Cardiac muscle cell (in vitro differentiated cells and primary cell): Measurements from ENCODE around the gene NRAP. TPM values are rescaled to one million over a fixed set of nuclear protein-coding genes. Genes with fewer than 3 reads are reported as not detected.
A peak's percentile ranks its signal among the peaks of the same experiment; 100 is the strongest.

ENCODE experiments used
- DNase-seq, 2 donors: peaks; one replicate each; pipeline versions ENCODE4 v3.0.0 to v3.0.0-alpha.2; 2010 to 2017; ENCODE audit warnings: low read depth in 1 of 2, low spot score in 1 of 2
- H3K27ac ChIP-seq: fragments of 200-600 bp; sonication (generic); 2 replicates; pipeline ENCODE4 v1.5.1; 2016
- H3K27me3 ChIP-seq: fragments of 200-600 bp; sonication (generic); 2 replicates; pipeline ENCODE4 v1.6.0; 2016; ENCODE audit warnings: control low read depth
- H3K36me3 ChIP-seq: fragments of 200-600 bp; sonication (generic); 2 replicates; pipeline ENCODE4 v1.5.1; 2016; ENCODE audit warnings: control low read depth
- H3K4me1 ChIP-seq: fragments of 200-600 bp; sonication (generic); 2 replicates; pipeline ENCODE4 v1.8.1; 2017; ENCODE audit warnings: low read depth, mild to moderate bottlenecking, mixed run types
- H3K4me3 ChIP-seq: fragments of 200-600 bp; sonication (generic); 2 replicates; pipeline ENCODE4 v1.5.1; 2016; ENCODE audit warnings: mild to moderate bottlenecking
- H3K9me3 ChIP-seq: fragments of 200-600 bp; sonication (generic); 2 replicates; pipeline ENCODE4 v1.5.1; 2017; ENCODE audit warnings: low read depth, mild to moderate bottlenecking, control low read depth
- CTCF ChIP-seq: IDR thresholded peaks from 2 replicates; pipeline ENCODE4 v1.5.1; 2012; ENCODE audit warnings: low read depth, mild to moderate bottlenecking, low read length
- polyA plus RNA-seq: library from polyadenylated mRNA; unstranded; fragments of >200 nt; fragmentation: Nextera tagmentation; extraction: Ambion mirVana; gene quantifications from 2 replicates; pipeline ENCODE4 v1.2.1, GENCODE V29; 2016
- total RNA-seq: library from RNA; depleted of rRNA; stranded (reverse); fragments of >200 nt; gene quantifications from 2 replicates; pipeline ENCODE4 v1.2.3, GENCODE V29; 2016

NRAP gene
- total and polyA plus RNA-seq, 2 experiments from 2014 or later = 0.11 to 0.12 TPM

DNA sequence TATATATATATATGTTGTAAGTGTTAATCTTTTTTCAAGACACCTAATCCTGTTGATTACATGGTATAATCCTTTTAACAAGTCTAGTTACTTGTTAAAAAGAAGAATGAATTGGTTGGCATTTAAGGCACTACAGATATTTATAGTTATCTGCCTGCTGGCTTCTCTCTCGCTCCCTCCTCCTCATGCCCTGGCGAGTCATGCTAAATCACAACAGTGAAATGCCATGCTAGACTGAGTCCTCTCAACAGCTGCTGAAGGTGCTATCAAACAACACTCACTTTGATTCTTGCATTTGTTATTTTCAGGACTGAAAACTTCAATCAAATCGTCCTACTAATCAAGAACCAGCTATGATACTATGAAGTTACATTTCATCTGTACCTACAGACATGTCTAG, 15.4 kb downstream of the NRAP start:
- H3K27ac ChIP-seq = peak overlapping the region; percentile 2
- DNase-seq = peak in 1 of 2 donors; percentile 49
- no peaks in the 10 kb centered on the region for H3K27me3 ChIP-seq
- no peaks in the 10 kb centered on the region for H3K36me3 ChIP-seq
- no peaks in the 10 kb centered on the region for H3K9me3 ChIP-seq
- H3K4me3 ChIP-seq = no peak overlapping the region
- TF ChIP-seq CTCF = no peak
- peaks cover 10% of the 10 kb centered on the region for H3K4me1 ChIP-seq

- peak overlapping the region; percentile 30 for H3K27ac ChIP-seq
- no peak overlapping the region for H3K4me3 ChIP-seq
- no peaks in the 10 kb centered on the region for H3K9me3 ChIP-seq
- peaks cover 10% of the 10 kb centered on the region for H3K4me1 ChIP-seq
- H3K27me3 ChIP-seq = no peaks in the 10 kb centered on the region
- no peak for TF ChIP-seq CTCF
- DNase-seq = no peak
- no peaks in the 10 kb centered on the region for H3K36me3 ChIP-seq
Observed at GRCh38 chr10:113647812-113648211, 16.0 kb downstream of the NRAP start.

- H3K4me1 ChIP-seq = peaks cover 10% of the 10 kb centered on the region
- TF ChIP-seq CTCF = no peak
- DNase-seq = no peak
- H3K9me3 ChIP-seq = no peaks in the 10 kb centered on the region
- H3K27me3 ChIP-seq = no peaks in the 10 kb centered on the region
- H3K4me3 ChIP-seq = no peak overlapping the region
- H3K27ac ChIP-seq = no peak overlapping the region
- no peaks in the 10 kb centered on the region for H3K36me3 ChIP-seq
Observed at GRCh38 chr10:113646336-113647201, 17.3 kb downstream of the NRAP start.

GRCh38 chr10:113644185-113645120, 19.4 kb downstream of the NRAP start:
- no peaks in the 10 kb centered on the region for H3K36me3 ChIP-seq
- peaks cover 10% of the 10 kb centered on the region for H3K4me1 ChIP-seq
- H3K27me3 ChIP-seq = no peaks in the 10 kb centered on the region
- no peak overlapping the region for H3K4me3 ChIP-seq
- DNase-seq = peak in 1 of 2 donors; percentile 27
- no peak for TF ChIP-seq CTCF
- no peaks in the 10 kb centered on the region for H3K9me3 ChIP-seq
- no peak overlapping the region for H3K27ac ChIP-seq

- no peak overlapping the region for H3K4me3 ChIP-seq
- H3K27ac ChIP-seq = no peak overlapping the region
- H3K36me3 ChIP-seq = no peaks in the 10 kb centered on the region
- H3K4me1 ChIP-seq = peaks cover 4% of the 10 kb centered on the region
- no peaks in the 10 kb centered on the region for H3K27me3 ChIP-seq
- H3K9me3 ChIP-seq = no peaks in the 10 kb centered on the region
- TF ChIP-seq CTCF = no peak
- no peak for DNase-seq
Observed at GRCh38 chr10:113643183-113643582, 20.7 kb downstream of the NRAP start.
